Stimulated activated CD4-positive, alpha-beta T cell treated with anti-CD3 and anti-CD28 coated beads, Interleukin-12 subunit alpha, Interleukin-12 subunit beta, amount 100 ng/mL, for 4 hours (primary cell): Measurements from ENCODE around the gene CSNK1A1L.
A peak's percentile ranks its signal among the peaks of the same experiment; 100 is the strongest.
"Not testable (repeated sequence)": the region's sequence is repeated elsewhere in the genome, so short reads cannot be mapped to it uniquely, and the experiment has no call there.

Experiments
- DNase-seq: peaks from one replicate; pipeline ENCODE4 v3.0.0-alpha.2; 2020

The CSNK1A1L gene

GRCh38 chr13:37102896-37103295 is 2.6 kb downstream of the CSNK1A1L start:
- DNase-seq = no peak

GRCh38 chr13:37101201-37101600 is 4.3 kb downstream of the CSNK1A1L start:
- DNase-seq = no peak

GRCh38 chr13:37100731-37101130 is 4.7 kb downstream of the CSNK1A1L start:
- no peak for DNase-seq

- no peak for DNase-seq
Measured at GRCh38 chr13:37097076-37097475, 8.4 kb downstream of the CSNK1A1L start.

GRCh38 chr13:37094840-37095239 is 10.6 kb downstream of the CSNK1A1L start:
- DNase-seq = no peak

GRCh38 chr13:37094099-37094498 is 11.4 kb downstream of the CSNK1A1L start:
- DNase-seq = no peak

GRCh38 chr13:37091835-37092234 is 13.6 kb downstream of the CSNK1A1L start:
- no peak for DNase-seq

- no peak for DNase-seq
Measured at GRCh38 chr13:37090912-37091311, 14.6 kb downstream of the CSNK1A1L start.

GRCh38 chr13:37089495-37089894 is 16.0 kb downstream of the CSNK1A1L start:
- no peak for DNase-seq

GRCh38 chr13:37087486-37087885 is 18.0 kb downstream of the CSNK1A1L start:
- no peak for DNase-seq

- no peak for DNase-seq
Measured at GRCh38 chr13:37085606-37086005, 19.9 kb downstream of the CSNK1A1L start.

GRCh38 chr13:37076818-37077217 is 28.6 kb downstream of the CSNK1A1L start:
- no peak for DNase-seq

GRCh38 chr13:37075164-37075563 is 30.3 kb downstream of the CSNK1A1L start:
- no peak for DNase-seq

GRCh38 chr13:37074703-37075102 is 30.8 kb downstream of the CSNK1A1L start:
- DNase-seq = no peak

GRCh38 chr13:37072024-37072423 is 33.4 kb downstream of the CSNK1A1L start:
- no peak for DNase-seq

GRCh38 chr13:37070956-37071355 is 34.5 kb downstream of the CSNK1A1L start:
- DNase-seq = no peak

- DNase-seq = no peak
Measured at GRCh38 chr13:37070145-37070695, 35.2 kb downstream of the CSNK1A1L start.

GRCh38 chr13:37069597-37070103 is 35.8 kb downstream of the CSNK1A1L start:
- no peak for DNase-seq

- DNase-seq = no peak
Measured at GRCh38 chr13:37068962-37069361, 36.5 kb downstream of the CSNK1A1L start.

GRCh38 chr13:37067874-37068273 is 37.6 kb downstream of the CSNK1A1L start:
- no peak for DNase-seq

GRCh38 chr13:37065890-37066526 is 39.5 kb downstream of the CSNK1A1L start:
- DNase-seq = no peak

- no peak for DNase-seq
Measured at GRCh38 chr13:37059848-37060192, 45.6 kb downstream of the CSNK1A1L start.

- DNase-seq = peak; percentile 94
Measured at GRCh38 chr13:37058910-37059847, 46.3 kb downstream of the CSNK1A1L start, which contains the start of gene SUPT20H. SUPT20H (minus strand) TSS chr13:37059688; CDS start chr13:37051490, 8,198 bp downstream.

- not testable (repeated sequence) for DNase-seq
Measured at GRCh38 chr13:37056228-37056627, 49.2 kb downstream of the CSNK1A1L start.
